GM12878 (cell line): ENCODE results near the gene NPTX1. TPM values are rescaled to one million over a fixed set of nuclear protein-coding genes. Genes with fewer than 3 reads are reported as not detected.

ENCODE experiments used
- ATAC-seq: fragments of 200-7000 bp; cut with Tn5 transposase; 3 replicates; pipeline ENCODE4 v1.9.1; 2020; ENCODE audit warnings: mild to moderate bottlenecking, moderate library complexity
- BruUV-seq: library from RNA; stranded (reverse); fragments of 400-500 nt; replicated peaks from 2 replicates; lab custom pipeline; 2021; lab: Mats Ljungman, UMichigan
- CTCF ChIA-PET: fragments of 300-600 bp; sonication (Branson Sonifier 250); formaldehyde crosslinking; extraction: SDS; loops from one replicate; lab custom pipeline; 2021; ENCODE audit warnings: inconsistent platforms; lab: Yijun Ruan, JAX
- POLR2A ChIA-PET: fragments of 350-600 bp; formaldehyde crosslinking; extraction: SDS; loops from one replicate; lab custom pipeline; 2021; ENCODE audit warnings: inconsistent platforms; lab: Charles Lee
- RAD21 ChIA-PET: fragments of 300-600 bp; sonication (Branson Sonifier 250); formaldehyde crosslinking; loops from one replicate; lab custom pipeline; 2023; ENCODE audit warnings: antibody characterized with exemption; ENCODE audit not compliant: unreplicated experiment; lab: Charles Lee
- SMC1A ChIA-PET: fragments of 300-600 bp; sonication (Branson Sonifier 250); formaldehyde crosslinking; loops from one replicate; lab custom pipeline; 2023; ENCODE audit not compliant: unreplicated experiment, uncharacterized antibody; lab: Charles Lee
- DNase-seq: peaks from one replicate; pipeline ENCODE4 v3.0.0-alpha.2; 2011; ENCODE audit warnings: low read depth, low spot score
- FAIRE-seq: peaks from 3 replicates; lab custom pipeline; 2011; peaks lifted over from hg19 to GRCh38; lab: Jason Lieb, UNC
- H2AFZ ChIP-seq: 2 replicates; pipeline ENCODE4 v1.6.0; 2011; ENCODE audit warnings: low read depth, low read length, control low read depth; ENCODE audit not compliant: control insufficient read depth
- H3K27ac ChIP-seq: 2 replicates; pipeline ENCODE4 v1.5.1; 2011; ENCODE audit warnings: control low read depth; ENCODE audit not compliant: control insufficient read depth, insufficient read depth
- H3K27me3 ChIP-seq, 2 experiments: replicated peaks in 1 of 2; 2 replicates each; pipeline versions ENCODE4 v1.6.0 to v1.6.1; 2011; ENCODE audit warnings: low read length in 1 of 2; ENCODE audit not compliant: control insufficient read depth in 2 of 2, insufficient read depth in 2 of 2
- H3K36me3 ChIP-seq, 2 experiments: 2 replicates each; pipeline ENCODE4 v1.5.1; 2011; ENCODE audit warnings: low read length in 1 of 2; ENCODE audit not compliant: control insufficient read depth in 2 of 2, insufficient read depth in 2 of 2
- H3K4me1 ChIP-seq: 2 replicates; pipeline ENCODE4 v1.6.1; 2011; ENCODE audit warnings: mild to moderate bottlenecking, low read length, moderate library complexity, mixed read lengths; ENCODE audit not compliant: control insufficient read depth, insufficient read depth
- H3K4me2 ChIP-seq: 2 replicates; pipeline ENCODE4 v1.6.0; 2011; ENCODE audit warnings: control low read depth; ENCODE audit not compliant: control insufficient read depth, insufficient read depth
- H3K4me3 ChIP-seq: fragments of 200-600 bp; sonication (generic); 2 replicates; pipeline ENCODE4 v1.5.1; 2016
- H3K79me2 ChIP-seq: 2 replicates; pipeline ENCODE4 v1.6.0; 2011; ENCODE audit warnings: low read length; ENCODE audit not compliant: control insufficient read depth, insufficient read depth
- H3K9ac ChIP-seq: 2 replicates; pipeline ENCODE4 v1.8.0; 2011; ENCODE audit warnings: low read length, control low read depth, mixed read lengths; ENCODE audit not compliant: control insufficient read depth, insufficient read depth
- H3K9me3 ChIP-seq: replicated peaks from 3 replicates; pipeline ENCODE4 v1.5.1; 2011; ENCODE audit warnings: mild to moderate bottlenecking, low read length; ENCODE audit not compliant: control insufficient read depth, insufficient read depth
- H4K20me1 ChIP-seq: 2 replicates; pipeline ENCODE4 v1.6.0; 2011; ENCODE audit not compliant: control insufficient read depth, insufficient read depth
- BHLHE40 ChIP-seq, 2 experiments: fragments of 450-650 bp in 1 of 2; IDR thresholded peaks; 2 replicates each; pipeline ENCODE4 v1.6.1; 2011 to 2017; ENCODE audit warnings: low read depth in 2 of 2, borderline replicate concordance in 1 of 2, improper control_type of control experiment in 1 of 2, low read length in 1 of 2, mild to moderate bottlenecking in 1 of 2
- E2F4 ChIP-seq: IDR thresholded peaks from 2 replicates; pipeline ENCODE4 v1.6.1; 2012; ENCODE audit warnings: low read depth, low read length, improper control_type of control experiment
- FOS ChIP-seq: IDR thresholded peaks from 3 replicates; pipeline ENCODE4 v1.6.1; 2011; ENCODE audit warnings: borderline replicate concordance; ENCODE audit not compliant: insufficient read length; ENCODE audit errors: extremely low read depth
- GATAD2B ChIP-seq: fragments of 450-650 bp; conservative IDR thresholded peaks from 2 replicates; pipeline ENCODE4 v1.6.1; 2017; ENCODE audit warnings: low read depth, mild to moderate bottlenecking, moderate library complexity
- HDAC6 ChIP-seq: fragments of 200-600 bp; sonication (generic); IDR thresholded peaks from one replicate; pipeline ENCODE4 v1.8.0; 2017; ENCODE audit warnings: antibody characterized with exemption; ENCODE audit not compliant: unreplicated experiment
- MXI1 ChIP-seq: fragments of 150-350 bp; IDR thresholded peaks from 2 replicates; pipeline ENCODE4 v1.6.1; 2011; ENCODE audit warnings: low read depth, mild to moderate bottlenecking, inconsistent platforms, low read length, improper control_type of control experiment
- PML ChIP-seq: IDR thresholded peaks from 2 replicates; pipeline ENCODE4 v1.6.1; 2012; ENCODE audit warnings: low read length, inconsistent platforms
- SMAD5 ChIP-seq: IDR thresholded peaks from 2 replicates; pipeline ENCODE4 v1.6.1; 2016; ENCODE audit warnings: antibody characterized with exemption, low read depth
- SUPT20H ChIP-seq: IDR thresholded peaks from 2 replicates; pipeline ENCODE4 v1.6.1; 2011; ENCODE audit warnings: low read depth, mild to moderate bottlenecking, low read length, moderate library complexity, borderline replicate concordance; ENCODE audit not compliant: control insufficient read depth
- TARDBP ChIP-seq: IDR thresholded peaks from 2 replicates; pipeline ENCODE4 v1.6.1; 2016; ENCODE audit warnings: borderline replicate concordance
- ZNF217 ChIP-seq: fragments of 450-650 bp; IDR thresholded peaks from 2 replicates; pipeline ENCODE4 v1.6.1; 2017; ENCODE audit warnings: antibody characterized with exemption, mild to moderate bottlenecking
- ZNF687 ChIP-seq: fragments of 450-650 bp; IDR thresholded peaks from 2 replicates; pipeline ENCODE4 v1.6.1; 2017; ENCODE audit warnings: mild to moderate bottlenecking, moderate library complexity
- WGBS: methylation state at CpG from one replicate; pipeline ENCODE4 v1.1.6; 2016; ENCODE audit warnings: low lambda C conversion rate; ENCODE audit not compliant: insufficient replicate concordance, insufficient coverage; ENCODE audit errors: missing lambda C conversion rate; 5-methylcytosine and 5-hydroxymethylcytosine counted together
- in situ Hi-C: fragments of 300-500 bp; cut with MboI; formaldehyde crosslinking; loops from 9 replicates; pipeline ENCODE4 v1.14.3; 2018; ENCODE audit warnings: mixed read lengths
- intact Hi-C: fragments of 100-400 bp; cut with micrococcal nuclease; formaldehyde crosslinking; loops from one replicate; pipeline ENCODE4 v1.14.2; 2022; ENCODE audit not compliant: unreplicated experiment
- polyA plus RNA-seq, 11 experiments: library from polyadenylated mRNA; depleted of rRNA in 4 of 11; unstranded in 6 of 11; stranded (reverse) in 5 of 11; fragments of >200 nt; fragmentation: Nextera tagmentation in 4 of 11; fragmentation: Illumina TruSeq in 1 of 11; extraction: Ambion mirVana in 4 of 11; extraction: Trizol in 1 of 11; gene quantifications; 1 replicate in 1 of 11; 2 replicates in 10 of 11; pipeline versions ENCODE4 v1.2.1 to v1.2.3, GENCODE V29; 2011 to 2016; ENCODE audit warnings: inconsistent platforms in 2 of 11, missing spikeins in 2 of 11, low read depth in 1 of 11
- total RNA-seq, 4 experiments: library from RNA; depleted of rRNA in 3 of 4; stranded (reverse); fragments of >200 nt in 3 of 4; fragmentation: Illumina TruSeq in 1 of 4; extraction: Trizol in 1 of 4; gene quantifications; 2 replicates each; pipeline versions ENCODE4 v1.2.1 to v1.2.3, GENCODE V29; 2013 to 2021

NPTX1 gene
- total and polyA plus RNA-seq, 10 of the 15 experiments (the other 5 are each of a cell fraction or from before 2014, with no cell fraction given), result not detected

- H2AFZ ChIP-seq, result no peak overlapping the region
- TF ChIP-seq ZNF217, result no peak
- no peak for TF ChIP-seq MXI1
- TF ChIP-seq GATAD2B, result no peak
- no peak for TF ChIP-seq FOS
- no peak for TF ChIP-seq SMAD5
- no peak for TF ChIP-seq PML
- TF ChIP-seq E2F4, result no peak
- no peak for TF ChIP-seq BHLHE40 (IDR thresholded peaks at IDR 0.05; ENCODE audit: borderline replicate concordance in 1 of 2, low read depth in 2 of 2, low read length in 1 of 2)
- no peak for TF ChIP-seq HDAC6
- no peak for TF ChIP-seq TARDBP
- TF ChIP-seq SUPT20H, result no peak
- no peak for TF ChIP-seq ZNF687
- H3K9ac ChIP-seq, result no peak overlapping the region
- no peak for ATAC-seq
- H4K20me1 ChIP-seq, result no peaks in the 10 kb centered on the region
- no peaks in the 10 kb centered on the region for H3K36me3 ChIP-seq
- no peaks in the 10 kb centered on the region for H3K79me2 ChIP-seq
- WGBS, result 69% methylated on average over 33 of the region's 33 CpGs
- H3K4me2 ChIP-seq, result no peak overlapping the region
- intact Hi-C loops, result loop anchor here (10.0 kb wide), 1 partner anchor 305 kb away; no protein-coding TSS in a partner anchor
- ChIA-PET SMC1A (interaction anchor here (3.1 kb wide), 1 partner anchor 147 kb away, joined by 15 read pairs; no protein-coding TSS in a partner anchor), POLR2A (no interaction called here), RAD21 (no interaction called here), CTCF (no interaction called here)
- in situ Hi-C loops, result loop anchor here (5.0 kb wide), 2 partner anchors 143 to 553 kb away; no protein-coding TSS in a partner anchor
- DNase-seq, result no peak
- H3K4me3 ChIP-seq, result no peak overlapping the region
- H3K9me3 ChIP-seq, result no peaks in the 10 kb centered on the region
- no peak for FAIRE-seq
- H3K4me1 ChIP-seq, result peaks cover 3% of the 10 kb centered on the region
- no peak overlapping the region for H3K27ac ChIP-seq
- BruUV-seq, result no TSS peak
- no peaks in the 10 kb centered on the region; a peak in 1 of 4 replicates for H3K27me3 ChIP-seq
Observed at GRCh38 chr17:80429356-80430275, 46.8 kb downstream of the NPTX1 start.
